ENCODE measurements around the gene MRS2.
"Not testable (repeated sequence)": the region's sequence is repeated elsewhere in the genome, so short reads cannot be mapped to it uniquely, and the experiment has no call there.

Gene MRS2

GRCh38 chr6:24387818-24388217 is 14.9 kb upstream of the MRS2 start:
- DNase-seq (ENCODE audit: low spot score): no peak

- no peak for DNase-seq (ENCODE audit: low spot score)
These were observed 11.5 kb upstream of the MRS2 start for GRCh38 chr6:24391208-24391607.

GRCh38 chr6:24391756-24392405 is 10.9 kb upstream of the MRS2 start:
- DNase-seq (ENCODE audit: low spot score): no peak

- no peak for DNase-seq (ENCODE audit: low spot score)
These were observed 8.5 kb upstream of the MRS2 start for GRCh38 chr6:24394061-24394779.

GRCh38 chr6:24394780-24395437 is 7.8 kb upstream of the MRS2 start:
- no peak for DNase-seq (ENCODE audit: low spot score)

- no peak for DNase-seq (ENCODE audit: low spot score)
These were observed 5.9 kb upstream of the MRS2 start for GRCh38 chr6:24396824-24397223.

- DNase-seq (ENCODE audit: low spot score): no peak
These were observed 5.1 kb upstream of the MRS2 start for GRCh38 chr6:24397631-24398030.

GRCh38 chr6:24400045-24401039 is 2.4 kb upstream of the MRS2 start:
- not testable (repeated sequence) for DNase-seq (ENCODE audit: low spot score)

- DNase-seq (ENCODE audit: low spot score): no peak
These were observed 1.3 kb upstream of the MRS2 start for GRCh38 chr6:24401458-24401857.

GRCh38 chr6:24403501-24403824 is 727 bp downstream of the MRS2 start:
- no peak for DNase-seq (ENCODE audit: low spot score)

- DNase-seq (ENCODE audit: low spot score): no peak
These were observed 2.5 kb downstream of the MRS2 start for GRCh38 chr6:24405262-24405661.

GRCh38 chr6:24408719-24409410 is 6.1 kb downstream of the MRS2 start:
- DNase-seq (ENCODE audit: low spot score): no peak

- no peak for DNase-seq (ENCODE audit: low spot score)
These were observed 7.9 kb downstream of the MRS2 start for GRCh38 chr6:24410622-24411021.

GRCh38 chr6:24412294-24412693 is 9.6 kb downstream of the MRS2 start:
- DNase-seq (ENCODE audit: low spot score): no peak

GRCh38 chr6:24414531-24414930 is 11.8 kb downstream of the MRS2 start:
- DNase-seq (ENCODE audit: low spot score): not testable (repeated sequence)

- no peak for DNase-seq (ENCODE audit: low spot score)
These were observed 13.0 kb downstream of the MRS2 start for GRCh38 chr6:24415753-24416152.

GRCh38 chr6:24419526-24419925 is 16.8 kb downstream of the MRS2 start:
- DNase-seq (ENCODE audit: low spot score): no peak

GRCh38 chr6:24425091-24425490 is 22.4 kb downstream of the MRS2 start:
- no peak for DNase-seq (ENCODE audit: low spot score)

GRCh38 chr6:24426729-24427446 is 24.2 kb downstream of the MRS2 start:
- DNase-seq (ENCODE audit: low spot score): no peak

- DNase-seq (ENCODE audit: low spot score): no peak
These were observed 25.9 kb downstream of the MRS2 start for GRCh38 chr6:24428615-24429014.

- DNase-seq (ENCODE audit: low spot score): no peak
These were observed 26.4 kb downstream of the MRS2 start for GRCh38 chr6:24429146-24429545.

Data from SW480 (cell line).